Measurements from ENCODE around the gene DOK5. TPM values are rescaled to one million over a fixed set of nuclear protein-coding genes. Genes with fewer than 3 reads are reported as not detected.

The DOK5 gene
- total and polyA plus RNA-seq, 2 of the 8 experiments (the other 6 are each of a cell fraction or from before 2014, with no cell fraction given) = 8.9 to 15.0 TPM

DNA sequence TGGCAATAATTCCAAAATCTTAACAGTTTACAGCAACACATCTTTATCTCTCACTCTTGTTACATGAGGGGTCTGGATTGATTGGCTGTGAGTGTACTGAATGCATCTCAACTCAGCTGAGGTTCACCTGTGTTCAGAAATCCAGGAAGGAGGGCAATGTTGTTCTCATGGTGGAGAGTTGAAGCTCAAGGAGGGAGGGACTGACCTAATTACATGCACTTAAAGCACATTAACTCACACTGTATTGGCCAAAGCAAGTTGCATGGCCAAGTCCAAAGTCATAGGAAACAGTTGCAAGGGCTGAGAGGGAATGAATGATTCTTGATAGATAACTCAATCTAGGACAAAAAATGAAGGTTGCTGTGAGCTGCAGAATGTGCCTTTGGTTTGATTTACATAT is 102.2 kb downstream of the DOK5 start:
- H2BK5ac ChIP-seq (ENCODE audit: low read depth, low read length) = no peak overlapping the region
- ChIA-PET POLR2A (ENCODE audit: partially characterized antibody) (no interaction called here), CTCF (ENCODE audit: partially characterized antibody) (interaction anchor here (0.6 kb wide), 1 partner anchor 67 kb away, joined by 3 read pairs; no protein-coding TSS in a partner anchor)
- no peak overlapping the region for H2BK15ac ChIP-seq (ENCODE audit: low read length)
- no peaks in the 10 kb centered on the region for H3K23me2 ChIP-seq (ENCODE audit: low read depth, low read length)
- no peaks in the 10 kb centered on the region for H3K79me2 ChIP-seq (ENCODE audit: control insufficient read depth in 1 of 2, insufficient read depth in 2 of 2, low read length in 2 of 2)
- H2BK12ac ChIP-seq (ENCODE audit: low read depth, low read length) = no peak overlapping the region
- H3K79me1 ChIP-seq (ENCODE audit: low read depth, low read length) = no peaks in the 10 kb centered on the region
- no peak overlapping the region for H3K4me2 ChIP-seq (ENCODE audit: insufficient read depth in 1 of 2, low read depth in 2 of 2, low read length in 2 of 2)
- H4K8ac ChIP-seq (ENCODE audit: extremely low read depth, insufficient read depth, low read length) = no peak overlapping the region
- no peaks in the 10 kb centered on the region for H4K20me1 ChIP-seq (replicated peaks in 1 of 2; ENCODE audit: control insufficient read depth in 1 of 2, insufficient read depth in 2 of 2, low read length in 2 of 2)
- peaks cover 0 to 1% (median 0%) of the 10 kb centered on the region in 4 experiments; a peak in 1 of 7 replicates for H3K27me3 ChIP-seq (replicated peaks in 1 of 4; ENCODE audit: control insufficient read depth in 3 of 4, extremely low read depth in 1 of 4, insufficient read depth in 3 of 4, low read length in 3 of 4)
- no peak overlapping the region for H3K18ac ChIP-seq (ENCODE audit: extremely low read depth, low read length)
- FAIRE-seq (peak; percentile 60), DNase-seq (ENCODE audit: low read depth in 1 of 2, low spot score in 2 of 2) (no peak)
- H2BK20ac ChIP-seq (ENCODE audit: low read length) = no peak overlapping the region
- no peak overlapping the region for H4K91ac ChIP-seq (replicated peaks; ENCODE audit: insufficient read length, low read length)
- no peak overlapping the region for H4K5ac ChIP-seq (ENCODE audit: insufficient read length, low read depth, low read length)
- H2BK120ac ChIP-seq (replicated peaks; ENCODE audit: low read depth, low read length) = no peak overlapping the region
- no peak overlapping the region for H2AK5ac ChIP-seq (ENCODE audit: low read depth, low read length)
- H3K4me3 ChIP-seq (ENCODE audit: extremely low read depth in 1 of 4, insufficient read depth in 2 of 4, low read depth in 3 of 4, low read length in 4 of 4) = no peak overlapping the region
- peaks cover 0 to 4% (median 0%) of the 10 kb centered on the region in 4 experiments; a peak in 1 of 7 replicates for H3K4me1 ChIP-seq (replicated peaks in 1 of 4; ENCODE audit: control insufficient read depth in 3 of 4, insufficient read depth in 4 of 4, low read length in 3 of 4)
- no peak overlapping the region for H3K9ac ChIP-seq (replicated peaks in 1 of 4; ENCODE audit: extremely low read depth in 1 of 4, low read depth in 3 of 4, low read length in 3 of 4)
- H2AFZ ChIP-seq (ENCODE audit: low read length) = no peak overlapping the region
- H3K9me3 ChIP-seq (ENCODE audit: insufficient read depth in 2 of 2, low read depth in 1 of 2, low read length in 1 of 2) = no peaks in the 10 kb centered on the region
- no peak overlapping the region for H3K27ac ChIP-seq (ENCODE audit: low read depth, low read length)
- H3K36me3 ChIP-seq (ENCODE audit: control insufficient read depth in 2 of 4, insufficient read depth in 4 of 4, low read length in 3 of 4) = no peaks in the 10 kb centered on the region
- no peak overlapping the region for H3K14ac ChIP-seq (ENCODE audit: insufficient read length)
- no peak overlapping the region for H3K23ac ChIP-seq (ENCODE audit: insufficient read length)
- TF ChIP-seq SP1 (IDR thresholded peaks at IDR 0.05; ENCODE audit: low read depth, low read length) = no peak
- no peak overlapping the region for H3K56ac ChIP-seq (replicated peaks; ENCODE audit: insufficient read length, low read depth, low read length)
- no peak overlapping the region for H3K4ac ChIP-seq (replicated peaks; ENCODE audit: insufficient read length, low read depth, low read length)
